NOMO-1 (cell line): Measurements from ENCODE around the gene PDE8A.
A peak's percentile ranks its signal among the peaks of the same experiment; 100 is the strongest.
"Not testable (repeated sequence)": the region's sequence is repeated elsewhere in the genome, so short reads cannot be mapped to it uniquely, and the experiment has no call there.

Experiments
- DNase-seq, 2 experiments: peaks; one replicate each; lab custom pipeline; 2025; ENCODE audit not compliant: unreplicated experiment in 2 of 2; lab: John Stamatoyannopoulos, UW

Gene PDE8A

GRCh38 chr15:84960391-84961113 lies 21.1 kb upstream of the PDE8A start:
- DNase-seq: no peak

- DNase-seq: no peak
These were observed 20.6 kb upstream of the PDE8A start for GRCh38 chr15:84961114-84961452.

- no peak for DNase-seq
These were observed 19.9 kb upstream of the PDE8A start for GRCh38 chr15:84961707-84962106.

- DNase-seq: no peak
These were observed 18.7 kb upstream of the PDE8A start for GRCh38 chr15:84962955-84963354.

- peak in 1 of 2 experiments; percentile 10 for DNase-seq
These were observed 14.3 kb upstream of the PDE8A start for GRCh38 chr15:84967380-84967779.

GRCh38 chr15:84968301-84968700 lies 13.4 kb upstream of the PDE8A start:
- no peak for DNase-seq

- DNase-seq: no peak
These were observed 12.4 kb upstream of the PDE8A start for GRCh38 chr15:84969257-84969656.

GRCh38 chr15:84970843-84971242 lies 10.8 kb upstream of the PDE8A start:
- DNase-seq: no peak

GRCh38 chr15:84973492-84974460 lies 7.9 kb upstream of the PDE8A start:
- no peak for DNase-seq

- DNase-seq: no peak
These were observed 5.7 kb upstream of the PDE8A start for GRCh38 chr15:84975871-84976351.

- DNase-seq: no peak
These were observed 4.8 kb upstream of the PDE8A start for GRCh38 chr15:84976746-84977345.

GRCh38 chr15:84979651-84980050 lies 2.0 kb upstream of the PDE8A start:
- no peak for DNase-seq

- peak; percentile 75 to 87 for DNase-seq
These were observed 1.2 kb upstream of the PDE8A start for GRCh38 chr15:84980196-84981053.

- peak; percentile 92 to 93 for DNase-seq
These were observed 474 bp upstream of the PDE8A start for GRCh38 chr15:84981054-84981710.

- DNase-seq: peak in 1 of 2 experiments; percentile 13
These were observed 755 bp downstream of the PDE8A start for GRCh38 chr15:84982301-84982920.

GRCh38 chr15:84983294-84983693 lies 1.6 kb downstream of the PDE8A start:
- no peak for DNase-seq

GRCh38 chr15:84983711-84984110 lies 2.1 kb downstream of the PDE8A start:
- no peak for DNase-seq

GRCh38 chr15:84985158-84985557 lies 3.5 kb downstream of the PDE8A start:
- no peak for DNase-seq

- not testable (repeated sequence) for DNase-seq
These were observed 5.7 kb downstream of the PDE8A start for GRCh38 chr15:84987351-84987750.
